HG03039 (cell line): ENCODE results near the gene FAM83E.

Source experiments
- ATAC-seq: cut with Tn5 transposase; IDR thresholded peaks from one replicate; pipeline ENCODE4 v1.9.1; 2021; ENCODE audit warnings: mild to moderate bottlenecking, moderate library complexity; ENCODE audit not compliant: unreplicated experiment

Gene FAM83E

DNA sequence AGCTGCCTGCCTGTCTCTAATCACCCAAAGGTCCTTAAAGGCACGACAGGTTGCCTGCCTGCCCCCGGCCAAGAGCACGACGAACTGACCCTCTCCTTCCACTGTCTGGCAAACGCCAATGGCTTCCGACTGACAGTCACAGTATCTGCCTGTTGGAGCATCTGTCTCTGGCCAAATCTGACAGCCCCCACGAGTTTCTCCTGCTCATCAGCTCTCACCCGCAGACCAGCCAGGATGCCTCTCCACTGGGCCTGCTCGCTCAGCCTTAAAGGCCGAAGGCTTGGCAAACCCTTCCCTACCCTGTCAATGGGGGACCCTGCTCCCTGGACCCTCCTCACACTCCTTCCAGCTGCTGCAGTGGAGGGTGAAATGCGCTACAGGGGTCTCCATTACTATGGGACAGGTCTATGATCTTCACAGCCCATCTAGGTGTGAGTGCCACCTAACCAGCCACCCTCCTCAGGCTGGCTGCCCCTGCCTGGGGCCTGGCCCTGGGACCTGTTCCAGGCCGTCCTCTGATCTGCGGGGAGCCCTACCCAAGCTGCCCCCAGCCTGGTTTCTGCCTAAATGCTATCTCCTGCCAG, 932 bp downstream of the FAM83E start:
- ATAC-seq, result no peak

DNA sequence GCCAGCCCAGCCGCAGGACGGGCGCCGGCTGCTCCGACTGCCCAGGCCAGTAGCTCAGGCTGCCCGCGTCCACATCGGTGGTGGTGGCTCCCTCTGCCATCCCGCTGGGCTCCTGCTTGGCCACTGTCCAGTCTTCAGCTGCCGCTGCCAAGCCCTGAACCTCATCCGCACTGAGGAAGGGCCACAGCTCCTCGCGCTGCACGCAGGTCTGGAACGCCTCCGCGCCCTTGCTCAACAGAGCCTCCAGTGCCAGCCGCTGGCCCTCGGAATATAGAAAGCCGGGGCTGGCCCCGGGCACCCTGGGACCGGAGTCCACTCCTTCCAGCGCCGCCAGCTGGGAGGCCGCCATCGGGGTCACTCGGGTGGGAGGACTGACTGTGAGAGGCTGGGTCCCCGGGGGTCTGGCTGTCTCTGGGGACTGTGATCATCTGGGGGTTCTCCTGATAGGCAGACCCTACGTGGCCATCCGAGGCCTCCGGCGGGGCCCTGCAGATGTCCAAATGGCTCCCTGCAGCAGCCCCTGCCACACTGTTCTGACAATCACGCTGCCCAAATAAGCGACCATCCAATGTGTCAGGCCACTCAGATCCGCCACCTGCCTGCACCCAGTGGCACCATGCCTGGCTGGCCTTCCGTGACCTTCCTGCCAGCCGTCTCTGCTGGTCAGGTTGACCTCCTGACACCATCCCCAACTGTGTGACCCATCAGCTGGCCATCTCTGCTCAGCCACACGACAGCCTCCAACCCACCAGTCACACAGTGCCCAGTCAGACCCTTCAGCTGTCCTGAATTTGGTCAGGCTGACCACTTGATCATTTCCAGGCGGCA, 1.6 kb downstream of the FAM83E start:
- ATAC-seq, result no peak

DNA sequence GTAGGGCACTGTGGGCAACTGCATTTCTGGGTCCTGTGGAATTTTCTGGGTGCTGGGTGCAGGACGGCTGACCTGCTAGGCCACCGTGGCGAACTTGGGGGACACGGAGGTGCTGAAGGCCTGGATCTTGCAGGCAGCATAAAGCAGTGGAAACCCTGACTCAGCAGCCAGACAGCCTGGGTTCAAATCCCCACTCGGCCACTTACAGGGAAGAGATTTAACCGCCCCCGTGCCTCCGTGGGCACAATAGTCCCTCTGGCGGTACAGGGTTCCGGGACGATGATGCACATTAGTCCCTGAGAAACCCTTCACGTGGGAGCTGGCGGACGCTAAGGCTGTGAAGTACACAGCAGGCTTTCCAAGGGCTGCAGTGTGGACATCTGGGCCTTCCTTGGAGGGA, 3.0 kb downstream of the FAM83E start:
- ATAC-seq, result no peak

DNA sequence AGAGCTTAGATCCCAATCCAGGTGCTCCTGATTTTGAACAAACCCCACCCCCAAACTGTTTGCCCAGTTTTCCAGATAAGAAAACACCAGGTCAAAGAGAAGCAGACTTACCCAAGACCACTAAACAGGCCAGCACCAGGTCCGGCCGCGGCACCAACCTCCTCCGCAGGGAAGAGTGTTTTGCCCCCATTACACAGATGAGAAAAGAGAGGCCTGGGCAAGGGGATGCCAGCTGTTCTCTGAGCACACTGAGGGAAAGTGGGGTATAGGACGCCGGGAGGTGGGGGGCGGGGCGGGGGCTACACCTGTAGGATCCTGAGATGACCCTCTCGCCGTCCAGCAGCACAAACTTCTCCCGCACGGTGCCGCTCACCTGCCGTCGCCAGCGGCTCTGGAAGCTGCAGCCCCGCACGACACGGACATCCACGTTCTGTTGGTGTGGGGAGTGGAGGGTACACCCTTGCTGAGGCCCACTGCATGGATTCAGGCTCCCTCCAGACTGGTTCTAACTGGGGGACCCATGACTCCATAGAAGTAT, 5.2 kb downstream of the FAM83E start:
- ATAC-seq, result no peak

DNA sequence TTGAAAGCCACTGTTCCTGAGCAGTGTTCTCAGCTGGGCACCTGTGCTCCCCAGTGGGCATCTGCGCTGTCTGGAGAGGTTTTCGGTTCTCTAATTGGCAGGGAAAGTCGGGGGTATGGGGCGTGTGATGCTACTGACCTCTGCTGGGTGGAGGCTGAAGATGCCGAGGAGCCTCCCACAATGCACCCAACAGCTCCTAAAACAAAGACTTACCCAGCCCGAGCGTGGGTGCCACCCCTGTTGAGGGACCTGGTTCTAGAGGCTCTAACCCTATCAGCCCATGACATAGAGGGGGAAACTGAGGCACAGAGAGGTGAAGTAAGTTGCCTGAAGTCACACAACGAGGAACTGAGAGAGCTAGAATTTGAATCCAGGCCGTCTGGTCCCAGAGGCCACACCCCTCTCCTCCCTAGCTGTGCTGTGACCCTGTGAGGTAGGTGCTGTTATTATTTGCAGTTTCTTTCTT, 6.0 kb downstream of the FAM83E start:
- ATAC-seq, result no peak

DNA sequence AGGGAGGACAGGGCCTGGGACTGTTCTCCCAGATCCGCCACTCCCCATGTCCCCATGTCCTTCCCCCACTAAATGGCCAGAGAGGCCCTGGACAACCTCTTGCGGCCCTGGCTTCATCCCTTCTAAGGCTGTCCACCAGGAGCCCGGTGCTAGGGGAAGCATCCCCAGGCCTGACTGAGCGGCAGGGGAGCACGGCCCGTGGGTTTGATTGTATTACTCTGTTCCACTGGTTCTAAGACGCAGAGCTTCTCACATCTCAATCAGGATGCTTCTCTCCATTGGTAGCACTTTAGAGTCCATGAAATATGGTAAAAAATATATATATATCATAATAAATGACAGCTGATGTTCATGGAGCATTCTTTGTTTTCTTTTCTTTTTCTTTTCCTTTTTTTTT, 7.5 kb downstream of the FAM83E start:
- ATAC-seq, result no peak

DNA sequence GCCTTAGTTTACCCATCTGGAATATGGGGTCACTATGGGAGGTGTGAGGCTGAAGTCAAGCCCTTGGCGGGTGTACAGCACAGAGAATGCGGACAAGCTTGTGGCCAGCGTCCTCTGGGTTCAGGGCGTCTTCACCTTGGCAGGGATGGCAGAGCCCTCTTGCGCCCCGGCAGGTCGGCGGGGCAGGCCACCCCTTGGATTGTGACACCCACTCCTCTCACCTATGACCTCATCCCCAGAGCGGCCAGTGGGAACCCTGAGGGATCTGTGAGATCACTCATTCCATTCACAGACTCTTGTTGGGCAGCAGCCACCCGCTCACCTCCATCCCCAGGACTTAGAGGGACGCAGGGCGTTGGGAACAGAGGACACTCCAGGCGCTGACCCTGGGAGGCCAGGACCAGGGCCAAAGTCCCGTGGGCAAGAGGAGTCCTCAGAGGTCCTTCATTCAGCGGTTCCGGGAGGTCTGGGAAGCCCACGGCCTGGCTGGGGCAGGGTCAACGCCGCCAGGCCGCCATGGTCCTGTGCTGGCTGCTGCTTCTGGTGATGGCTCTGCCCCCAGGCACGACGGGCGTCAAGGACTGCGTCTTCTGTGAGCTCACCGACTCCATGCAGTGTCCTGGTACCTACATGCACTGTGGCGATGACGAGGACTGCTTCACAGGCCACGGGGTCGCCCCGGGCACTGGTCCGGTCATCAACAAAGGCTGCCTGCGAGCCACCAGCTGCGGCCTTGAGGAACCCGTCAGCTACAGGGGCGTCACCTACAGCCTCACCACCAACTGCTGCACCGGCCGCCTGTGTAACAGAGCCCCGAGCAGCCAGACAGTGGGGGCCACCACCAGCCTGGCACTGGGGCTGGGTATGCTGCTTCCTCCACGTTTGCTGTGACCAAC, 8.2 kb downstream of the FAM83E start, which contains the start of gene SPACA4:
SPACA4 (plus strand) TSS at position 280 of the 896 bp plus-strand sequence; CDS start at position 517, 237 bp downstream.
- no peak for ATAC-seq

DNA sequence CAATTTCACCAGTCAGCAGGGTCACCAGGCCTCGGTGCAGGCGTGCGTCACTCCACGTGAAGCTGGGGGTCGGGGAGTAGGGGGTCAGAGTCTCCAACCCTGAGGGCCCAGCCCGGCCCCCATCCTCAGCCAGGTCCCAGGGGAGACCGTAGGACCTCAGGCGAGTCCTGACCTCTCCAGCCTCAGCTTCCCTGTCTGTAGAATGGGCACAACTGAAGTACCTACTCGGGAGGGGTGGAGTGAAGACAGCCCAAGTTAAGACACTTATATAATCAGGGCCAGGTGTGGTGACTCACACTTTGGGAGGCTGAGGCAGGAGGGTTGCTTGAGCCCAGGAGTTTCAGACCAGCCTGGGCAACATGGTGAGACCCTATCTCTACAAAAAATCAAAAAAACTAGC, 11.0 kb downstream of the FAM83E start:
- ATAC-seq, result no peak

DNA sequence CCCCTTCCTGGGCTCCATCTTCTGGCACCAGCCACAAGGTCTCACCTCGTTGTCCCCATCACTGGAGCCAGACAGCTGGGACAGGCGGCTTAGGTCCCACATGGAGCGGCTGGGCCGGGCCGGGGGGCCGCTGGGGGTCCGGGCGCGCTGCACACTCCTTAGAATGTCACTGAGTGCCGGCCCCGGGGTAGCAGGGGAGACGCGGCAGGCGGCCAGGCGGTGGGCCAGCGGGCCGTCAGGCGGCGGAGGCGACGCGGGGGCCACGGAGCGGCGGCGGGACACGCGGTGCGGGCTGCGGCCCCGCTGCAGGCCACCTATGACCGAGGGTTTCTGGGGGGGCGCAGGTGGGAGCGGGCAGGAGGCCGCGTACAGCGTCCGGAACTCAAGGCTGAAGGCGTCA, 11.4 kb downstream of the FAM83E start:
- no peak for ATAC-seq

DNA sequence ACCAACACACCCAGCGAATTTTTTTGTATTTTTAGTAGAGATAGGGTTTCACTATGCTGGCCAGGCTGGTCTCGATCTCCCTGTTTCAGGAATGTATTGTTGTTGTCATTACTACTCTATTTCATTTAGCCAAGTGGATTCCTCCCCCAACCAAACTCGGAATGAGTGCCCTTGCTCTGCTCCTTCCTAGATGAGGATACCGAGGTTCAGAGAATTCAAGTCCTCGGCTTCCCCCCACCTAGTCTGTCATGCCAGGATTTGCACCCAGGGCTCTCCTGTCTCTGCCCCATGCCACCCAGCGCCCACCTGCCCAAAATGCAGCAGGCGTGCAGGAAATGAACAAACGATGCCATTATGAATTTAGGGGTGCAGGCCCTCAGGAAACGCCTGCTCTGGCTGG, 11.9 kb downstream of the FAM83E start:
- no peak for ATAC-seq

DNA sequence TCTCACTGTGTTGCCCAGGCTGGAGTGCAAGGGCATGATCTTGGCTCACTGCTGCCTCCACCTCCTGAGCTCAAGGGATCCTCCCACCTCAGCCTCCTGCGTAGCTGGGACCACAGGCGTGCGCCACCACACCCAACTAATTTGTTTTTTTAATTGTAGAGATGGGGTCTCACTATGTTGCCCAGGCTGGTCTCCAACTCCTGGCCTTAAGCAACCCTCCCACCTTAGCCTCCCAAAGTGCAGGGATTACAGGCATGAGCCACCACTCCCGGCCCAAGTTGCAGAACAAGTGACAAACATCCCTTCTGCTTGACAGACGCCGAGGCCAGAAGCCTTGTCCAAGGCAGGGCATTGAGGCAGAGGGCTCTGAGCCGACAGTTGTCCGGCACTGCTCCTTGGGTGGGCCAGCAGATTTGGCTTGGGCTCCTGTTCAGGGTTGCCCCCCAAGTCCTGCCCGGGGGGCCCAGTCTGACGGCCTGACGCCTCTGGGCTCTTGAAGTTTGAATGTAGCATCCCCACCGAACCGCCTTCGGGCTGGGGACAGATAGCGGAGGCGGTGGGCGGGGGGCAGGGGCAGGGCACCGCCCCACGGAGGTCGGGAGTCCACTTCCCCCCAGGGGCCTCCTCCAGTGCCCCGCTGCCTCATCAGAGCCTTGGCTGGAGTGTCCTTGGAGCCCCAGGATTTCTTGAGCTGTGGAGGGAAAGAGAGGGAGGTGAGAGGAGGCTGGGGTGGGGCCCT, 14.0 kb downstream of the FAM83E start:
- no peak for ATAC-seq

DNA sequence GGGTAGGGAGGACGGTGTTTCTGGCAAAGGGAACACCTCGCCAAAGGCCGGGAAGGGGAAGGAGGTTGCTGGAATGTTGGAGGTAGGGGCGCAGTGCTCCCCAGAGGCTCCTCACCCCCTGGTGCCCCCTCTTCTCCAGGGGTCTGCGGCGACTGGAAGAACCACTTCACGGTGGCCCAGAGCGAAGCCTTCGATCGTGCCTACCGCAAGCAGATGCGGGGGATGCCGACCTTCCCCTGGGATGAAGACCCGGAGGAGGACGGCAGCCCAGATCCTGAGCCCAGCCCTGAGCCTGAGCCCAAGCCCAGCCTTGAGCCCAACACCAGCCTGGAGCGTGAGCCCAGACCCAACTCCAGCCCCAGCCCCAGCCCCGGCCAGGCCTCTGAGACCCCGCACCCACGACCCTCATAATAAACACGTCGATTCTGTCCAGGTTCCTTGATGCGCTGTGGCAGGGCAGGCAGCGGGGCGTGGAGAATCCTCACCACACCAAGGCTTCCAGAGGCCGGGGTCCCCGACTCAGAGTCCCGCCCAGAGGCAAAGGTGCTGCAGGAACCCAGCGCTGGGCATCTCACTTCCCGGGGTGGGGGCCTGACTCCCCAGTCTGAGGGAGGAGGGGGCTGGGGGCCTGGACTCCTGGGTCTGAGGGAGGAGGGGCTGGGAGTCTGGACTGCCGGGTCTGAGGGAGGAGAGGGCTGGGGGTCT, 15.7 kb downstream of the FAM83E start:
- no peak for ATAC-seq

DNA sequence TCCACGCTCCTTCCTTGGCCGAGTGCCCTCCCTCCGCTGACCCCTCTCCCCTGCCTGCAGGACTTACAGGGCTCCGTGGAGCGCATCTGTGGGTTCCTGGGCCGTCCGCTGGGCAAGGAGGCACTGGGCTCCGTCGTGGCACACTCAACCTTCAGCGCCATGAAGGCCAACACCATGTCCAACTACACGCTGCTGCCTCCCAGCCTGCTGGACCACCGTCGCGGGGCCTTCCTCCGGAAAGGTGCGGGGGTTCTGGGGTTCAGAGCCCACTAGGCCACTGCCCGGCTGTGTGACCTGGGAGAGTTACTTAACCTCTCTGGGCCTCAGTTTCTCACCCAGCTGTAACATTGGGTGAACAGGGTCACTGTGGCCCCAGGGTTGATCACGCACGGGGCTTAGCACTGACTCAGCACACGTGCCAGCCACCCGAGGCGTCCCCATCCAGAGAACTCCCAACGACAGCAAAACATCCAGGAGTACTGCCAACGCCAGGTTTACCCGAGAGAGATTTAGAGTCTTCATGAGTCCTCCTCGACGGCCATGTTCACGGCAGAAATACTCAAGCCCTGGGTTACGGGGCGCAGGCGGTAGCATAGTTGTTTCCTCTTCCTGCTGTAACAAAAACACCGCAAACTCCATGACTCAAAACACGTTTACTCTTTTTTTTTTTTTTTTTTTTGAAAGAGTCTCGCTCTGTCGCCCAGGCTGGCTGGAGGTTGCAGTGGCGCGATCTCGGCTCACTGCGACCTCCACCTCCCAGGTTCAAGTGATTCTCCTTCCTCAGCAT, 18.0 kb downstream of the FAM83E start:
- no peak for ATAC-seq

DNA sequence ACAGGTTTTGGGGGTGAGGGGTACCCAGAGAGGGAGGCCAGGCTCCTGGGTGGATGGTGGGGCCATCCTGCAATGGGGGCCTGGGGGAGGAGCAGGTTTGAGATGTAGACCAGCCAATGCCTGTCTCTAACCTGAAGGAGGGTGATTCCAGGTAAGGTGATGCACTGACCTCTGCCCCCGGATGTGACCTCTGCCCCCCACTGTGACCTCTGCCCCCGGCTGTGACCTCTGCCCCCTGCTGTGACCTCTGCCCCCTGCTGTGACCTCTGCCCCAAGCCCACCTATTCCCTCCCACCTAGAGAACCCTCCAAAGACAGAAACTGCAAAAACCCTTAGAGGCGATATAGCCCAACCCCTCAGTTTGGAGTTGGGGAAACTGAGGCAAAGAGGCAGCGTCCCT, 18.6 kb downstream of the FAM83E start:
- no peak for ATAC-seq

DNA sequence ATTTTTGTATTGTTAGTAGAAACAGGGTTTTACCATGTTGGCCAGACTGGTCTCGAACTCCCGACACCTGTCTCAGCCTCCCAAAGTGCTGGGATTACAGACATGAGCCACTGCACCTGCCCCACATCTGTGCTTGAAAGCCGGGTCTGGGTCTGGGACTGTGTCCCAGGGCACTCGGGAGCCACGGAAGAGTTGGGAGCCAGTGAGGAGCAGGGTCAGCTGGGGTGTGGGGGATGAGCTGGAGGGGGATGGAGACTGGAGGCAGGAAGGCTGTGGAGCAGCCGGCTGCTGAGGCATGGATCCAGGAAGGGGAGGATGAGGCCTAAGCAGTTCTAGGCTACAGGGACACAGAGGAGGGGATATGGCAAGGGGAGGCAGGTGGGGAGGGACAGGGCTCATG, 19.0 kb downstream of the FAM83E start:
- ATAC-seq, result no peak

DNA sequence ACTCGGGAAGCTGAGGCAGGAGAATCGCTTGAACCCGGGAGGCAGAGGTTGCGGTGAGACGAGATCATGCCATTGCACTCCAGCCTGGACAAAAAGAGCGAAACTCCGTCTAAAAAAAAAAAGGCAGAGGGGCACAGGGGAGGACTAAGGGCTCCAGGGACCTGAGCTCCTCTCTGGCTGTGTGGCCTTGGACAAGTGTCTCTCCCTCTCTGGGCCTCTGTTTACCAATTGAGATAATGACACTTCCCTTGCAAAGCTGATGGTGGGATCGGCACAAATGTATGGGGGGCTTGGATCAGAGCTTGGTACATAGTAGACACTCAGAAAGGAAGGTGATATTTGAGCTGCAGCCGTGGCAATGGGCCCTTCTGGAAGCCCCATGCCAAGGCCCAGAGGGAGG, 19.7 kb downstream of the FAM83E start:
- ATAC-seq, result no peak

DNA sequence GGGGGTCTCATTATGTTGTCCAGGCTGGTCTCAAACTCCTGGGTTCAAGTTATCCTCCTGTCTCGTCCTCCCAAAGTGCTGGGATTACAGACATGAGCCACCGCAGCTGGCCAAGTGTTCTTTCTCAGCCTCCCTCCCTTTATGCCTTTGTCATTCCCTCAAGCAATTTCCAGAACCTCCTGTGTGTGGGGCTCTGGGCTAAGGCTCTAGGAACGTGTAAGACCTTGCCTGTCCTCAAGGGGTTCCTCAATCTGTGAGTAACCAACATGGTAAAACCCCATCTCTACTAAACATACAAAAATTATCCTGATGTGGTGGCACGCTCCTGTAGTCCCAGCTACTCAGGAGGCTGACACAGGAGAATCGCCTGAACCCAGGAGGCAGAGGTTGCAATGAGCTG, 23.9 kb downstream of the FAM83E start:
- no peak for ATAC-seq

DNA sequence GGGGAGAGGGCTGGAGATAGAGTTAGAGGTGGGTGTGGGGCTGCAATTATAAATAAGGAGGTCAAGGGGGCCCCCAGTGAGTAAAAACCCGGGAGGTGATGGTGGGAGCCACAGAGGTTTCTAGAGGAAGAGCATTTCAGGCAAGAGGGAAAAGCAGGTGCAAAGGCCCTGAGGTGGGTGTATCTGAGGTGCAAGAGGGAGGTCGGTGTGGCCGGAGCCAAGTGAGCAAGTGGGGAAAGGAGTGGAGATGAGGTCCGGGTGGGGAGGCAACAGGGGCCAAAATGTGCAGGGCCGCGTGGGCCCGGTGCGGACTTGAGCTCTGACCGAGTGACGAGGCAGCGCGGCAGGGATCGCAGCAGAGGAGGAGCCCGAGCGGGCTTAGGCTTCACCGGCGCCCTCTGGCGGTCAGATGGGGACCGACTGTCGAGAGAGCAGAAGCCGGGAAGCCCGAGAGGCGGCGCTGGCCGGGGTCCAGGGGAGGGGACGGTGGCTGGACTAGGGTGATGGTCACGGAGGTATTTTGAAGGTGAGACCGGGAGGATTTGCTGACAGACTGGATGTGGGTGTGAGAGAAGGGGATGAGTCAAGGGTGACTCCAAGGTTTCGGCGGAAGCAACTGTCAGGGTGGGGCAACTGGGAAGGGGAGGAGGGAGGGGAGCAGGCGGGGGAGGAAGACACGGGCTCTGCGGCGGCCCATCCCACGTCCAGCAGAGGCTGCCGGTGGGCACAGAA, 26.0 kb downstream of the FAM83E start:
- ATAC-seq, result no peak
